ENCODE results near the gene GLIS1. TPM values are rescaled to one million over a fixed set of nuclear protein-coding genes. Genes with fewer than 3 reads are reported as not detected.

Gene GLIS1
- total and polyA plus RNA-seq, 2 experiments from 2014 or later: 0.26 to 0.31 TPM

DNA sequence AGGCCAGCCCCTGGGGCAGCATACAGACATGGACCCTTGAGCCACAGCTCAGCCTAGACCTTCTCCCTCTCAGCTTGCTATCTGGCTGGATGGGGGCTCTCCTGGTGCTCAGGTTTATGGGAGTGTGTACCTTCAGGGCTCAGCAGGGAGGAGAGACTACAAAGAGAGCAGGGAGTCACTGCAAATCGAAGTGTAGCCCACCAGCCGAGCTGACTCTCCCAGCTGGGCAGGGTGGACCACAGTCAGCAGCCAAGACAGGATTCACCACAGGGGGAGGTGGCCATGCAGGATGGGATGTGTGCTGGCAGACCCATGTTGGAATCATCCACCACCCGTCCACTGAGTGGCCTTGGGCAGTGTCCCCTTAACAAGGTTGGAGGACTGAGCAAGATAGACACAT is 78.3 kb downstream of the GLIS1 start:
- Histone ChIP-seq H3K27ac (ENCODE audit: low read depth) (no peak overlapping the region), H2AFZ (no peak overlapping the region), H3K4me3 (no peak overlapping the region), H3K9me2 (ENCODE audit: insufficient read depth) (no peaks in the 10 kb centered on the region), H3K36me3 (ENCODE audit: insufficient read depth) (no peaks in the 10 kb centered on the region), H4K20me1 (replicated peaks; ENCODE audit: insufficient read depth) (no peaks in the 10 kb centered on the region), H3K79me2 (replicated peaks; ENCODE audit: insufficient read depth) (no peaks in the 10 kb centered on the region), H3F3A (replicated peaks; ENCODE audit: low read depth) (no peaks in the 10 kb centered on the region), H3K27me3 (ENCODE audit: insufficient read depth) (no peaks in the 10 kb centered on the region), H3K4me2 (no peak overlapping the region), H3K4me1 (ENCODE audit: insufficient read depth) (no peaks in the 10 kb centered on the region)
- ATAC-seq (no peak), DNase-seq (ENCODE audit: low spot score) (no peak)
- Mint-ChIP-seq H3K4me3 (no peak overlapping the region), H3K4me1 (peaks cover 4% of the 10 kb centered on the region), H3K36me3 (ENCODE audit: low read depth) (no peaks in the 10 kb centered on the region), H3K27ac (no peak overlapping the region), H3K9me3 (no peaks in the 10 kb centered on the region), H3K27me3 (ENCODE audit: insufficient read depth, low read depth, poor library complexity) (peaks cover 4% of the 10 kb centered on the region)
- no peak for TF ChIP-seq EZH2 (IDR thresholded peaks at IDR 0.05; ENCODE audit: low read depth, unreplicated experiment)
- no peak for TF ChIP-seq EZH2phosphoT487 (IDR thresholded peaks at IDR 0.05; ENCODE audit: unreplicated experiment)
- TF ChIP-seq ZNF331 (CRISPR knock-in tag; IDR thresholded peaks at IDR 0.05; ENCODE audit: low read depth): no peak
- no peak for TF ChIP-seq ZNF462 (CRISPR knock-in tag; IDR thresholded peaks at IDR 0.05)
- no peak for TF ChIP-seq STAT1 (IDR thresholded peaks at IDR 0.05; ENCODE audit: unreplicated experiment)

- Mint-ChIP-seq H3K4me3 (no peak overlapping the region), H3K36me3 (ENCODE audit: low read depth) (no peaks in the 10 kb centered on the region), H3K27ac (no peak overlapping the region), H3K9me3 (no peaks in the 10 kb centered on the region), H3K4me1 (peaks cover 11% of the 10 kb centered on the region), H3K27me3 (ENCODE audit: insufficient read depth, low read depth, poor library complexity) (peaks cover 10% of the 10 kb centered on the region)
- Histone ChIP-seq H3K9me2 (ENCODE audit: insufficient read depth) (no peaks in the 10 kb centered on the region), H3K4me3 (no peak overlapping the region), H3K27ac (ENCODE audit: low read depth) (no peak overlapping the region), H2AFZ (no peak overlapping the region), H3K79me2 (replicated peaks; ENCODE audit: insufficient read depth) (no peaks in the 10 kb centered on the region), H3K36me3 (ENCODE audit: insufficient read depth) (no peaks in the 10 kb centered on the region), H3F3A (replicated peaks; ENCODE audit: low read depth) (no peaks in the 10 kb centered on the region), H4K20me1 (replicated peaks; ENCODE audit: insufficient read depth) (no peaks in the 10 kb centered on the region), H3K4me2 (no peak overlapping the region), H3K27me3 (ENCODE audit: insufficient read depth) (no peaks in the 10 kb centered on the region), H3K4me1 (ENCODE audit: insufficient read depth) (no peaks in the 10 kb centered on the region)
- no peak for ATAC-seq
- DNase-seq (ENCODE audit: low spot score): no peak
- TF ChIP-seq, protein P1, sequence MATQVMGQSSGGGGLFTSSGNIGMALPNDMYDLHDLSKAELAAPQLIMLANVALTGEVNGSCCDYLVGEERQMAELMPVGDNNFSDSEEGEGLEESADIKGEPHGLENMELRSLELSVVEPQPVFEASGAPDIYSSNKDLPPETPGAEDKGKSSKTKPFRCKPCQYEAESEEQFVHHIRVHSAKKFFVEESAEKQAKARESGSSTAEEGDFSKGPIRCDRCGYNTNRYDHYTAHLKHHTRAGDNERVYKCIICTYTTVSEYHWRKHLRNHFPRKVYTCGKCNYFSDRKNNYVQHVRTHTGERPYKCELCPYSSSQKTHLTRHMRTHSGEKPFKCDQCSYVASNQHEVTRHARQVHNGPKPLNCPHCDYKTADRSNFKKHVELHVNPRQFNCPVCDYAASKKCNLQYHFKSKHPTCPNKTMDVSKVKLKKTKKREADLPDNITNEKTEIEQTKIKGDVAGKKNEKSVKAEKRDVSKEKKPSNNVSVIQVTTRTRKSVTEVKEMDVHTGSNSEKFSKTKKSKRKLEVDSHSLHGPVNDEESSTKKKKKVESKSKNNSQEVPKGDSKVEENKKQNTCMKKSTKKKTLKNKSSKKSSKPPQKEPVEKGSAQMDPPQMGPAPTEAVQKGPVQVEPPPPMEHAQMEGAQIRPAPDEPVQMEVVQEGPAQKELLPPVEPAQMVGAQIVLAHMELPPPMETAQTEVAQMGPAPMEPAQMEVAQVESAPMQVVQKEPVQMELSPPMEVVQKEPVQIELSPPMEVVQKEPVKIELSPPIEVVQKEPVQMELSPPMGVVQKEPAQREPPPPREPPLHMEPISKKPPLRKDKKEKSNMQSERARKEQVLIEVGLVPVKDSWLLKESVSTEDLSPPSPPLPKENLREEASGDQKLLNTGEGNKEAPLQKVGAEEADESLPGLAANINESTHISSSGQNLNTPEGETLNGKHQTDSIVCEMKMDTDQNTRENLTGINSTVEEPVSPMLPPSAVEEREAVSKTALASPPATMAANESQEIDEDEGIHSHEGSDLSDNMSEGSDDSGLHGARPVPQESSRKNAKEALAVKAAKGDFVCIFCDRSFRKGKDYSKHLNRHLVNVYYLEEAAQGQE (IDR thresholded peaks at IDR 0.05; ENCODE audit: unreplicated experiment): no peak
- no peak for TF ChIP-seq JUNB (IDR thresholded peaks at IDR 0.05; ENCODE audit: unreplicated experiment)
Measured at GRCh38 chr1:53659436-53659835, 79.5 kb downstream of the GLIS1 start.

Data from GM23338 (cell line).